ENCODE measurements around the gene PTRH2. TPM values are rescaled to one million over a fixed set of nuclear protein-coding genes. Genes with fewer than 3 reads are reported as not detected.

Gene PTRH2
- total and polyA plus RNA-seq, 2 of the 8 experiments (the other 6 are each of a cell fraction or from before 2014, with no cell fraction given): 39.4 to 43.2 TPM

DNA sequence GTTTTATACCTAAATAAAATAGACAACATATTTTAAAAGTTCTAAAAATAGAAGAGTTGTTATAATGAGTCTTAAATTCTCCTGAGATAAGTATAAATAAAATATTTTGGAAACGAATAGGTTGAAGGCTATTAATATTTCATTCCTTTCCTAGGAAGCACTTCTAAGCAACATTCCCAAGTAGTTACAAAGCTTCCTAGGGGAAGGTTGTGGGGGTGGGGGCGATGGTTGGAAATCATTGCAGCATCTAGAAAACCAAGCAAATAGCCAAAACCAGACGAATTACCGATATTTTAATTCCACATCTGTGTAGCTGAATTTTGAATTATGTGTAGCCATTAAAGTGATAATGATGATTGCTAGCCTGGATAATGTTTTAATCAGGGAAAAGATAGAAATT is 26.9 kb downstream of the PTRH2 start:
- H2BK5ac ChIP-seq (ENCODE audit: low read depth, low read length): no peak overlapping the region
- no peak overlapping the region for H2BK20ac ChIP-seq (ENCODE audit: low read length)
- no peaks in the 10 kb centered on the region for H3K27me3 ChIP-seq (replicated peaks in 1 of 4; ENCODE audit: control insufficient read depth in 3 of 4, extremely low read depth in 1 of 4, insufficient read depth in 3 of 4, low read length in 3 of 4)
- H3K79me1 ChIP-seq (ENCODE audit: low read depth, low read length): no peaks in the 10 kb centered on the region
- H3K4me1 ChIP-seq (replicated peaks in 1 of 4; ENCODE audit: control insufficient read depth in 3 of 4, insufficient read depth in 4 of 4, low read length in 3 of 4): no peaks in the 10 kb centered on the region
- H4K20me1 ChIP-seq (replicated peaks in 1 of 2; ENCODE audit: control insufficient read depth in 1 of 2, insufficient read depth in 2 of 2, low read length in 2 of 2): peaks cover 2 to 4% of the 10 kb centered on the region in 2 experiments
- no peak overlapping the region for H4K8ac ChIP-seq (ENCODE audit: extremely low read depth, insufficient read depth, low read length)
- H2BK120ac ChIP-seq (replicated peaks; ENCODE audit: low read depth, low read length): no peak overlapping the region
- H3K9ac ChIP-seq (replicated peaks in 1 of 4; ENCODE audit: extremely low read depth in 1 of 4, low read depth in 3 of 4, low read length in 3 of 4): no peak overlapping the region
- 98% methylated on average over 4 of the region's 4 CpGs; no CpG with 5 or more reads in 1 of the 2 experiments for WGBS, 2 experiments (ENCODE audit: extremely low coverage in 1 of 2, insufficient coverage in 1 of 2, insufficient read length in 1 of 2, insufficient replicate concordance in 2 of 2, low coverage in 1 of 2, low lambda C conversion rate in 2 of 2, missing lambda C conversion rate in 1 of 2)
- no peak overlapping the region for H4K5ac ChIP-seq (ENCODE audit: insufficient read length, low read depth, low read length)
- H4K91ac ChIP-seq (replicated peaks; ENCODE audit: insufficient read length, low read length): no peak overlapping the region
- no peak overlapping the region for H3K56ac ChIP-seq (replicated peaks; ENCODE audit: insufficient read length, low read depth, low read length)
- H3K4me3 ChIP-seq (ENCODE audit: extremely low read depth in 1 of 4, insufficient read depth in 2 of 4, low read depth in 3 of 4, low read length in 4 of 4): no peak overlapping the region
- no peak overlapping the region for H3K27ac ChIP-seq (ENCODE audit: low read depth, low read length)
- no peak for DNase-seq (ENCODE audit: low read depth in 1 of 2, low spot score in 2 of 2)
- ChIA-PET CTCF (ENCODE audit: partially characterized antibody) (interaction anchor here (0.5 to 1.5 kb wide), 2 partner anchors 19 to 515 kb away, joined by 3 to 5 read pairs; no protein-coding TSS in a partner anchor), POLR2A (ENCODE audit: partially characterized antibody) (interaction anchor here (1.8 kb wide), 1 partner anchor 27 kb away, joined by 5 read pairs; the partner anchor contains the start of genes PTRH2 and VMP1)
- H3K4ac ChIP-seq (replicated peaks; ENCODE audit: insufficient read length, low read depth, low read length): no peak overlapping the region
- no peaks in the 10 kb centered on the region for H3K9me3 ChIP-seq (ENCODE audit: insufficient read depth in 2 of 2, low read depth in 1 of 2, low read length in 1 of 2)
- no peaks in the 10 kb centered on the region for H3K79me2 ChIP-seq (ENCODE audit: control insufficient read depth in 1 of 2, insufficient read depth in 2 of 2, low read length in 2 of 2)
- no peaks in the 10 kb centered on the region for H3K23me2 ChIP-seq (ENCODE audit: low read depth, low read length)
- H2AFZ ChIP-seq (ENCODE audit: low read length): no peak overlapping the region
- no peak overlapping the region for H3K18ac ChIP-seq (ENCODE audit: extremely low read depth, low read length)
- no peak overlapping the region for H3K4me2 ChIP-seq (ENCODE audit: insufficient read depth in 1 of 2, low read depth in 2 of 2, low read length in 2 of 2)
- no peak overlapping the region for H3K14ac ChIP-seq (ENCODE audit: insufficient read length)
- H2BK12ac ChIP-seq (ENCODE audit: low read depth, low read length): no peak overlapping the region
- H3K23ac ChIP-seq (ENCODE audit: insufficient read length): no peak overlapping the region
- no peak overlapping the region for H2AK5ac ChIP-seq (ENCODE audit: low read depth, low read length)
- no peak for FAIRE-seq
- no peak overlapping the region for H2BK15ac ChIP-seq (ENCODE audit: low read length)
- H3K36me3 ChIP-seq (ENCODE audit: control insufficient read depth in 2 of 4, insufficient read depth in 4 of 4, low read length in 3 of 4): peaks cover 31 to 99% (median 85%) of the 10 kb centered on the region in 4 experiments
- no peak for TF ChIP-seq JUN (IDR thresholded peaks at IDR 0.05; ENCODE audit: low read depth, low read length)
- TF ChIP-seq YY1 (IDR thresholded peaks at IDR 0.05; ENCODE audit: low read depth, low read length): no peak
- TF ChIP-seq POLR2A (IDR thresholded peaks at IDR 0.05; ENCODE audit: control extremely low read depth in 1 of 2, low read depth in 2 of 2, low read length in 2 of 2): no peak
- TF ChIP-seq PHF8 (conservative IDR thresholded peaks at IDR 0.05; ENCODE audit: low read depth, low read length): no peak
- no peak for TF ChIP-seq NANOG (IDR thresholded peaks at IDR 0.05; ENCODE audit: insufficient read depth, low read depth, low read length, poor library complexity, severe bottlenecking)
- TF ChIP-seq SP2 (IDR thresholded peaks at IDR 0.05; ENCODE audit: low read length): no peak
- TF ChIP-seq, protein P1, sequence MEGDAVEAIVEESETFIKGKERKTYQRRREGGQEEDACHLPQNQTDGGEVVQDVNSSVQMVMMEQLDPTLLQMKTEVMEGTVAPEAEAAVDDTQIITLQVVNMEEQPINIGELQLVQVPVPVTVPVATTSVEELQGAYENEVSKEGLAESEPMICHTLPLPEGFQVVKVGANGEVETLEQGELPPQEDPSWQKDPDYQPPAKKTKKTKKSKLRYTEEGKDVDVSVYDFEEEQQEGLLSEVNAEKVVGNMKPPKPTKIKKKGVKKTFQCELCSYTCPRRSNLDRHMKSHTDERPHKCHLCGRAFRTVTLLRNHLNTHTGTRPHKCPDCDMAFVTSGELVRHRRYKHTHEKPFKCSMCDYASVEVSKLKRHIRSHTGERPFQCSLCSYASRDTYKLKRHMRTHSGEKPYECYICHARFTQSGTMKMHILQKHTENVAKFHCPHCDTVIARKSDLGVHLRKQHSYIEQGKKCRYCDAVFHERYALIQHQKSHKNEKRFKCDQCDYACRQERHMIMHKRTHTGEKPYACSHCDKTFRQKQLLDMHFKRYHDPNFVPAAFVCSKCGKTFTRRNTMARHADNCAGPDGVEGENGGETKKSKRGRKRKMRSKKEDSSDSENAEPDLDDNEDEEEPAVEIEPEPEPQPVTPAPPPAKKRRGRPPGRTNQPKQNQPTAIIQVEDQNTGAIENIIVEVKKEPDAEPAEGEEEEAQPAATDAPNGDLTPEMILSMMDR (IDR thresholded peaks at IDR 0.05; ENCODE audit: control extremely low read depth in 1 of 3, insufficient read depth in 1 of 3, low read depth in 1 of 3, low read length in 3 of 3): no peak
- TF ChIP-seq RXRA (IDR thresholded peaks at IDR 0.05; ENCODE audit: insufficient read depth, low read depth, low read length): no peak
- no peak for TF ChIP-seq TEAD4 (IDR thresholded peaks at IDR 0.05; ENCODE audit: low read depth, low read length)
- TF ChIP-seq FOSL1 (IDR thresholded peaks at IDR 0.05; ENCODE audit: insufficient read depth, low read depth, low read length): no peak
- no peak for TF ChIP-seq HDAC2 (IDR thresholded peaks at IDR 0.05; ENCODE audit: borderline replicate concordance in 1 of 2, low read depth in 2 of 2, low read length in 2 of 2)
- no peak for TF ChIP-seq POU5F1 (IDR thresholded peaks at IDR 0.05; ENCODE audit: low read depth, low read length)

All from H1 (cell line).